Natural killer cell (primary cell): Measurements from ENCODE around the gene FARP2. TPM values are rescaled to one million over a fixed set of nuclear protein-coding genes. Genes with fewer than 3 reads are reported as not detected.

Source experiments
- ATAC-seq, 3 donors: fragments of 150-1000 bp in 2 of 3; fragments of 200-7000 bp in 1 of 3; cut with Tn5 transposase; 1 replicate in 1 of 3; 2 replicates in 2 of 3; pipeline ENCODE4 v1.10.0; 2021; ENCODE audit warnings: mild to moderate bottlenecking in 2 of 3, moderate library complexity in 2 of 3
- DNase-seq, 2 donors: peaks; one replicate each; pipeline versions ENCODE4 v3.0.0 to v3.0.0-alpha.2; 2013 to 2021; ENCODE audit warnings: mixed read lengths in 1 of 2
- H3K27ac ChIP-seq: one replicate; pipeline ENCODE4 v1.5.1; 2013; ENCODE audit warnings: mild to moderate bottlenecking, low read length
- H3K27me3 ChIP-seq: one replicate; pipeline ENCODE4 v1.6.1; 2013; ENCODE audit warnings: low read length; ENCODE audit not compliant: control insufficient read depth, insufficient read depth
- H3K36me3 ChIP-seq: one replicate; pipeline ENCODE4 v1.6.1; 2013; ENCODE audit warnings: low read length; ENCODE audit not compliant: control insufficient read depth, insufficient read depth
- H3K4me1 ChIP-seq: one replicate; pipeline ENCODE4 v1.6.1; 2013; ENCODE audit warnings: low read length; ENCODE audit not compliant: control insufficient read depth, insufficient read depth
- H3K4me3 ChIP-seq: one replicate; pipeline ENCODE4 v1.5.1; 2013; ENCODE audit warnings: low read length
- H3K9me3 ChIP-seq: one replicate; pipeline ENCODE4 v1.6.1; 2013; ENCODE audit warnings: low read length; ENCODE audit not compliant: control insufficient read depth, insufficient read depth
- H3K27ac Mint-ChIP-seq, 2 donors: one replicate each; pipeline ENCODE4 v1.8.0; 2022; ENCODE audit warnings: mild to moderate bottlenecking in 2 of 2, mixed read lengths in 2 of 2, moderate library complexity in 1 of 2
- H3K27me3 Mint-ChIP-seq, 2 donors: one replicate each; pipeline ENCODE4 v1.8.0; 2022; ENCODE audit warnings: low read depth in 2 of 2, mixed read lengths in 2 of 2
- H3K36me3 Mint-ChIP-seq: one replicate; pipeline ENCODE4 v1.8.0; 2022; ENCODE audit warnings: mixed read lengths
- H3K4me1 Mint-ChIP-seq, 2 donors: one replicate each; pipeline ENCODE4 v1.8.0; 2022; ENCODE audit warnings: mixed read lengths in 2 of 2
- H3K4me3 Mint-ChIP-seq: one replicate; pipeline ENCODE4 v1.8.0; 2022; ENCODE audit warnings: mild to moderate bottlenecking, moderate library complexity, mixed read lengths
- H3K9me3 Mint-ChIP-seq, 2 donors: one replicate each; pipeline ENCODE4 v1.8.0; 2022; ENCODE audit warnings: mixed read lengths in 2 of 2
- WGBS: methylation state at CpG from one replicate; pipeline ENCODE4 v1.1.7; 2013; ENCODE audit warnings: missing lambda C conversion rate; ENCODE audit not compliant: insufficient coverage; 5-methylcytosine and 5-hydroxymethylcytosine counted together
- intact Hi-C: fragments of 100-400 bp; cut with micrococcal nuclease; formaldehyde crosslinking; loops from one replicate; pipeline ENCODE4 v1.14.2; 2022
- total RNA-seq, 4 donors: library from RNA; stranded (reverse); fragments of 120-200 nt in 1 of 4; gene quantifications; one replicate each; pipeline versions ENCODE4 v1.2.3 to v1.2.4, GENCODE V29; 2013 to 2022
- TF ChIP-seq, protein P1 (sequence below): fragments of 200-600 bp; IDR thresholded peaks from one replicate; pipeline ENCODE4 v1.8.0; 2022; ENCODE audit warnings: antibody characterized with exemption

Gene FARP2
- total RNA-seq, 3 donors from 2014 or later (not counting 1 experiment from before 2014, with no cell fraction given), result 26.8 to 40.6 (median 31.6) TPM

DNA sequence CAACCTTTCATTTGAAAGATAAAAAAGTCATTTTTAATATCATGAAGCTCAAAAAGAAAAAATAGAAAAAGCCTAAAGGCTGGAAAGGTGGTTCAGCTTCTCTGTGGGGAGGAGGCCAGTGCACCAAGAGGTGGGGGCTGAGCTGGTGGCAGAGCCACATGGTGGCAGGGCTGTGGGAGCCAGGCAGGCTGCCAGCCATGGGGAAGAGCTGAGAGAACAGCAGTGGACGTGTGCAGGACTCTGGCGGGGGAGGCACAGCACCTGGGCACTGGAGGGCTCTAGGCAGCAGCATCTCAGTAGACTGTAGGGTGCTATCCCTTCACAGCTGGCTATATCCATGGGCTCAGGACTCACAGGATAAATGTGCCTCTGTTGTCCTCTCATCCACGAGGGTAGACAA, 104.5 kb downstream of the FARP2 start:
- H3K4me1 Mint-ChIP-seq, result no peaks in the 10 kb centered on the region
- 76% methylated on average over 3 of the region's 3 CpGs for WGBS
- intact Hi-C loops, result no loop called here

DNA sequence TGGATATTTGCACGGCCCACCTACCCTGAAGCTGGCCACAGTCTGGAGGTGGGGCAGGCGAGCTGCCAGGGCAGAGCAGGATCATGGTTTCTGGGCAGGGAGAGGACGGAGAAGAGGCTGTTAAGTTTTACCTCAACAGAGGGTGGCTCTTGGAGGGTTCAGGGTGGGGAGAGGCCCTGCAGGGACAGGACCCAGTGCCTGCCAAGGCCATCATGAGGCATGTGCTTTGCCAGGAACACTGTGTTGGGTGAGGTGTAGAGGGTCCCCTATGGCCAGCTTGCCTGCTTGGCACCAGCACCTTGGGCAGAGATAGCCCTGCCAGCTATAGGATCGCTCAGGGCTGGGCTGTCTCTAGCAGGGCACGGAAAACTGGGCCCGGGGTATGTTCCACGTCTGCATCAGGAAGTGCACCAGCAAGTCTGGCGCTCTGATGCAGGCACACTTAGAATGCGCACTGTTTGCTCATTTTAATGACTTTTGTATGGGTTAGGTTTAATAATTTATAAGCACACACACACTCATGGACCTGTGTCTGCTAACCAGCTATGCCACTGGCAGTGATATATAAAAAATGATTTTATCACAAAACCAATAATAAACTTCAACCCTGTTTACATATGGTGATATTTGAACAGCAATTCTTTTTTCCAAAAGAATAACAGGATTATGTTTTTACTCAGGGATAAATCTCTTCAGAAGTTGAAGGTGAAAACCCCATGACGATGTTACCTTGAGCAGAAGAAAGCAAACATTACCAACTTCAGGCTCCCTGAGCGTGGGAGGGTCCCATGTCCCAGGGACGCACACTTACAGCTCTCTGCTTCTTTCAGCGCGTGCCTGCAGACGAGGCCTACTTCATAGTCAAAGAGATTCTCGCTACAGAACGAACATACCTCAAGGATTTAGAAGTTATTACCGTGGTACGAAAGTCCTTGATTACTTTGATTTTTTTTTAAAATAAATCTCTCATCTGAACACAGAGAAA, 105.9 kb downstream of the FARP2 start:
- Mint-ChIP-seq H3K27ac (no peak overlapping the region), H3K4me1 (no peaks in the 10 kb centered on the region)
- no peak for DNase-seq

More for the DNA sequence above, 104.5 kb downstream of the FARP2 start:
- TF ChIP-seq, protein P1, sequence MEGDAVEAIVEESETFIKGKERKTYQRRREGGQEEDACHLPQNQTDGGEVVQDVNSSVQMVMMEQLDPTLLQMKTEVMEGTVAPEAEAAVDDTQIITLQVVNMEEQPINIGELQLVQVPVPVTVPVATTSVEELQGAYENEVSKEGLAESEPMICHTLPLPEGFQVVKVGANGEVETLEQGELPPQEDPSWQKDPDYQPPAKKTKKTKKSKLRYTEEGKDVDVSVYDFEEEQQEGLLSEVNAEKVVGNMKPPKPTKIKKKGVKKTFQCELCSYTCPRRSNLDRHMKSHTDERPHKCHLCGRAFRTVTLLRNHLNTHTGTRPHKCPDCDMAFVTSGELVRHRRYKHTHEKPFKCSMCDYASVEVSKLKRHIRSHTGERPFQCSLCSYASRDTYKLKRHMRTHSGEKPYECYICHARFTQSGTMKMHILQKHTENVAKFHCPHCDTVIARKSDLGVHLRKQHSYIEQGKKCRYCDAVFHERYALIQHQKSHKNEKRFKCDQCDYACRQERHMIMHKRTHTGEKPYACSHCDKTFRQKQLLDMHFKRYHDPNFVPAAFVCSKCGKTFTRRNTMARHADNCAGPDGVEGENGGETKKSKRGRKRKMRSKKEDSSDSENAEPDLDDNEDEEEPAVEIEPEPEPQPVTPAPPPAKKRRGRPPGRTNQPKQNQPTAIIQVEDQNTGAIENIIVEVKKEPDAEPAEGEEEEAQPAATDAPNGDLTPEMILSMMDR, result no peak
- Mint-ChIP-seq H3K9me3 (no peaks in the 10 kb centered on the region), H3K36me3 (no peaks in the 10 kb centered on the region), H3K4me3 (no peak overlapping the region), H3K27ac (no peak overlapping the region), H3K27me3 (peaks cover 0 to 10% of the 10 kb centered on the region in 2 donors)
- Histone ChIP-seq H3K27me3 (no peaks in the 10 kb centered on the region), H3K27ac (no peak overlapping the region), H3K4me3 (no peak overlapping the region), H3K4me1 (no peaks in the 10 kb centered on the region), H3K9me3 (no peaks in the 10 kb centered on the region), H3K36me3 (no peaks in the 10 kb centered on the region)
- ATAC-seq, result no peak
- DNase-seq, result no peak

DNA sequence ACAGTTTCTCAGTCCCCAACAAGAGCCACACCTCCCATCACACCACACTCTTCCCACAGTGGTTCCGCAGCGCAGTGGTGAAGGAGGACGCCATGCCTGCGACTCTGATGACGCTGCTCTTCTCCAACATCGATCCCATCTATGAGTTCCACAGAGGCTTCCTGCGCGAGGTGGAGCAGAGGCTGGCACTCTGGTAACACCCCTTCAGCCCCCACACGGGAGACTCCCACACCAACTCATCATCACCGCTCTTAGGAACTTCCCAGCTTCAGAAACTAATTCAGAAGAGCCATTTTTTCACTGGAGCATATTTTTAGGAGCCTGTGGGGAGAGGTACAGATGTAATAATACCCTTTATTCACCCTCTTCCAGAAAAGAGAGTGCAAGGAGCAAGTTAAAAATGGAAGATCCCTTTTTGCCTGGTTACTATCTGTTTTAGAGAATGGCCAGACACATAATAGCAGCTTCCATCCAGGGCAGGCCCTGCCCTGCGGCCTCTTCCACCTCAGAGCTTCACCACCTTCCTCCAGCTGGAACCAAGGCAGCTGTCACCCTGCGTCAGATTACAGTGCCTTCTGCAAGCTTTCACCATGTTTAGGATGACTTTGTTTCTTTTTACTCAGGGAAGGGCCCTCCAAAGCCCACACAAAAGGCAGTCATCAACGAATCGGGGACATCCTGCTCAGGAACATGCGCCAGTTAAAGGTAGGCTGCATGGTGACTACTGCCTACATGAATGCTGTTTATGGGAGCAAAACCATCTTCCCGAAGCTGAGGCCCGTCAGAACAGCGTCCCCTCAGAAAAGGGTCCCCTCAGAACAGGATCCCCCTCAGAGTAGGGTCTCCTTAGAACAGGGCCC, 107.4 kb downstream of the FARP2 start:
- ATAC-seq (no peak), DNase-seq (no peak)
- Mint-ChIP-seq H3K27ac (no peak overlapping the region), H3K4me1 (no peaks in the 10 kb centered on the region), H3K36me3 (no peaks in the 10 kb centered on the region), H3K27me3 (peaks cover 0 to 3% of the 10 kb centered on the region in 2 donors), H3K9me3 (no peaks in the 10 kb centered on the region), H3K4me3 (no peak overlapping the region)
- Histone ChIP-seq H3K4me3 (no peak overlapping the region), H3K4me1 (no peaks in the 10 kb centered on the region), H3K27ac (no peak overlapping the region), H3K27me3 (no peaks in the 10 kb centered on the region), H3K36me3 (no peaks in the 10 kb centered on the region), H3K9me3 (no peaks in the 10 kb centered on the region)
- WGBS, result 96% methylated on average over 17 of the region's 18 CpGs
- TF ChIP-seq, protein P1, result no peak
- intact Hi-C loops, result no loop called here

More for the DNA sequence above, 105.9 kb downstream of the FARP2 start:
- TF ChIP-seq, protein P1, result no peak
- Histone ChIP-seq H3K4me1 (no peaks in the 10 kb centered on the region), H3K4me3 (no peak overlapping the region), H3K9me3 (no peaks in the 10 kb centered on the region), H3K36me3 (no peaks in the 10 kb centered on the region), H3K27me3 (no peaks in the 10 kb centered on the region), H3K27ac (no peak overlapping the region)
- Mint-ChIP-seq H3K4me3 (no peak overlapping the region), H3K9me3 (no peaks in the 10 kb centered on the region), H3K36me3 (no peaks in the 10 kb centered on the region), H3K27me3 (peaks cover 0 to 5% of the 10 kb centered on the region in 2 donors)
- peak in 1 of 3 donors; percentile 19 for ATAC-seq
- 93% methylated on average over 19 of the region's 19 CpGs for WGBS
- intact Hi-C loops, result no loop called here
